ENCODE measurements around the gene LYRM7.
A peak's percentile ranks its signal among the peaks of the same experiment; 100 is the strongest.

Gene LYRM7

GRCh38 chr5:131165119-131165727 is 5.5 kb upstream of the LYRM7 start, which contains the start of gene HINT1:
TSS of gene HINT1 (minus strand) at chr5:131165256. CDS start at chr5:131165205, 51 bp downstream.
- H3K27ac ChIP-seq (ENCODE audit: low read length, poor library complexity, severe bottlenecking) = peak within 1 kb of the TSS; percentile 89
- H2AK5ac ChIP-seq (ENCODE audit: low read length, severe bottlenecking) = no peak within 1 kb of the TSS
- peak within 1 kb of the TSS; percentile 7 for H2AFZ ChIP-seq (ENCODE audit: low read depth, low read length)
- peaks cover 10 to 25% of the 10 kb centered on the region in 2 experiments for H3K36me3 ChIP-seq (ENCODE audit: control insufficient read depth in 1 of 2, insufficient read depth in 2 of 2, low read depth in 1 of 2, low read length in 2 of 2)
- peak; percentile 87 for DNase-seq
- peak within 1 kb of the TSS; percentile 61 for H4K91ac ChIP-seq (ENCODE audit: low read length)
- H3K9ac ChIP-seq (ENCODE audit: low read length) = peak within 1 kb of the TSS; percentile 100
- H2BK12ac ChIP-seq (ENCODE audit: low read length in 2 of 2) = peak within 1 kb of the TSS in 1 of 2 experiments; percentile 50
- H3K4me2 ChIP-seq (ENCODE audit: low read length, poor library complexity, severe bottlenecking) = peak within 1 kb of the TSS; percentile 35
- 1% methylated on average over 32 of the region's 33 CpGs for WGBS
- H3K4ac ChIP-seq (ENCODE audit: low read depth in 1 of 2, low read length in 2 of 2) = peak within 1 kb of the TSS; percentile 82 to 93
- H3K4me3 ChIP-seq (ENCODE audit: insufficient read depth in 1 of 2, low read depth in 1 of 2, low read length in 2 of 2) = peak within 1 kb of the TSS; percentile 86 to 91
- no peak within 1 kb of the TSS for H2BK120ac ChIP-seq (ENCODE audit: low read depth, low read length)
- H3K27me3 ChIP-seq (ENCODE audit: control insufficient read depth in 1 of 2, insufficient read depth in 1 of 2, low read length in 2 of 2) = no peaks in the 10 kb centered on the region
- peak within 1 kb of the TSS; percentile 77 for H4K8ac ChIP-seq (ENCODE audit: low read length)
- H3K4me1 ChIP-seq (ENCODE audit: control insufficient read depth, insufficient read depth, low read depth, low read length) = no peaks in the 10 kb centered on the region
- H3K14ac ChIP-seq (ENCODE audit: low read length in 2 of 2) = peak within 1 kb of the TSS in 1 of 2 experiments; percentile 90
- no peak within 1 kb of the TSS for H2BK5ac ChIP-seq (ENCODE audit: low read depth, low read length, poor library complexity, severe bottlenecking)
- H3K23ac ChIP-seq (ENCODE audit: low read length in 2 of 2) = peak within 1 kb of the TSS in 1 of 2 experiments; percentile 34
- peaks cover 4% of the 10 kb centered on the region for H3K79me1 ChIP-seq (replicated peaks; ENCODE audit: low read length, poor library complexity, severe bottlenecking)
- H3K9me3 ChIP-seq (ENCODE audit: control insufficient read depth, low read length) = no peaks in the 10 kb centered on the region
- H3K18ac ChIP-seq (ENCODE audit: low read depth in 1 of 2, low read length in 2 of 2) = peak within 1 kb of the TSS; percentile 96 to 97
- peak within 1 kb of the TSS; percentile 84 for H2BK15ac ChIP-seq (ENCODE audit: low read depth, poor library complexity, severe bottlenecking)

DNA sequence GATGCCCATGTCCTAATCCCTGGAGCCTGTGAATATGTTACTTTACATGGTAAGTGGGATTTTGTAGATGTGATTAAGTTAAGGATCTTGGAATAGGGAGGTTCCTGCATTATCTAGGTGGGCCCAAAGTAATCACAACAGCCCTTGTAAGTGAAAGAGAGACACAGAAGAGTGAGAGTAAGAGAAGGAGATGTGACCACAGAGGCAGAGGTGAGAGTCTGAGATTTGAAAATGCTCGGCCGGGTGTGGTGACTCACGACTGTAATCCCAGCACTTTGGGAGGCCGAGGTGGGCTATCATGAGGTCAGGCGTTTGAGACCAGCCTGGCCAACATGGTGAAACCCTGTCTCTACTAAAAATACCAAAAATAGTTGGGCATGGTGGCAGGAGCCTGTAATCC is 3.1 kb upstream of the LYRM7 start:
- 84% methylated on average over 5 of the region's 5 CpGs for WGBS
- no peak overlapping the region for H3K27ac ChIP-seq (ENCODE audit: low read length, poor library complexity, severe bottlenecking)

GRCh38 chr5:131169810-131170539 is 769 bp upstream of the LYRM7 start:
- H3K14ac ChIP-seq (ENCODE audit: low read length in 2 of 2) = peak overlapping the region in 1 of 2 experiments; percentile 36
- 32% methylated on average over 12 of the region's 16 CpGs for WGBS

More for the DNA sequence above, 3.1 kb upstream of the LYRM7 start:
- Histone ChIP-seq H2AK5ac (ENCODE audit: low read length, severe bottlenecking) (no peak overlapping the region), H3K4ac (ENCODE audit: low read depth in 1 of 2, low read length in 2 of 2) (no peak overlapping the region), H3K23ac (ENCODE audit: low read length in 2 of 2) (no peak overlapping the region), H4K8ac (ENCODE audit: low read length) (no peak overlapping the region), H3K14ac (ENCODE audit: low read length in 2 of 2) (no peak overlapping the region), H2BK15ac (ENCODE audit: low read depth, poor library complexity, severe bottlenecking) (no peak overlapping the region), H3K27me3 (ENCODE audit: control insufficient read depth in 1 of 2, insufficient read depth in 1 of 2, low read length in 2 of 2) (no peaks in the 10 kb centered on the region), H2BK12ac (ENCODE audit: low read length in 2 of 2) (no peak overlapping the region), H3K4me2 (ENCODE audit: low read length, poor library complexity, severe bottlenecking) (no peak overlapping the region), H3K9ac (ENCODE audit: low read length) (no peak overlapping the region), H2BK5ac (ENCODE audit: low read depth, low read length, poor library complexity, severe bottlenecking) (no peak overlapping the region), H3K9me3 (ENCODE audit: control insufficient read depth, low read length) (no peaks in the 10 kb centered on the region), H3K36me3 (ENCODE audit: control insufficient read depth in 1 of 2, insufficient read depth in 2 of 2, low read depth in 1 of 2, low read length in 2 of 2) (peaks cover 0 to under 1% of the 10 kb centered on the region in 2 experiments), H3K79me1 (replicated peaks; ENCODE audit: low read length, poor library complexity, severe bottlenecking) (peaks cover 10% of the 10 kb centered on the region), H3K18ac (ENCODE audit: low read depth in 1 of 2, low read length in 2 of 2) (no peak overlapping the region), H3K4me3 (ENCODE audit: insufficient read depth in 1 of 2, low read depth in 1 of 2, low read length in 2 of 2) (no peak overlapping the region), H4K91ac (ENCODE audit: low read length) (no peak overlapping the region), H2AFZ (ENCODE audit: low read depth, low read length) (no peak overlapping the region), H3K4me1 (ENCODE audit: control insufficient read depth, insufficient read depth, low read depth, low read length) (peaks cover 3% of the 10 kb centered on the region), H2BK120ac (ENCODE audit: low read depth, low read length) (no peak overlapping the region)
- DNase-seq = no peak

DNA sequence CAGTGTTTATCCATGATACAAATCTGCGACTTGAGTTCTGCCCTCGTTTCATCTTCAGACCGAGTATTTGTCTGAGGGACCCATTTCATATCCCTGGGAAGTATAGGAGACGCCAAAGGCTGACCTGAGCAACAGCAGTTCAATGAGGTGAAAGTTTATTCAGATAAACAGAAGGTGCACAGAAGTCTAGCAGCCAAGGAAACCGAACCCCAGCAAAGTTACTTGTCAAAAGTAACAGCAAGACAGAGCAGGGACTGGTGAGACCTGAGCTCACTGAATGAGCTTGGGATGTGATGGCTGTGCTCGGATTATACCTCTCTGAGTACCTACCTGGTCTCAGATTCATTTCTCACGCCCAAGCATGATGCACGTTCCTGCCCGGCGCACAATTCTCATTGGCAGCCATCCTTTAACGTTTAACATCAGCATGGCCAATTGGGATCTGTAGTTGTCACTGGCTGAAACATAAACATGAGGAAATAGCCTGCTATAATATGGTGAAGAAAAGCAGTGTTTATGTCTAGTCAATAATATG is 599 bp downstream of the LYRM7 start:
- Histone ChIP-seq H3K4me3 (ENCODE audit: insufficient read depth in 1 of 2, low read depth in 1 of 2, low read length in 2 of 2) (peak overlapping the region; percentile 62 to 89), H3K27me3 (ENCODE audit: control insufficient read depth in 1 of 2, insufficient read depth in 1 of 2, low read length in 2 of 2) (no peaks in the 10 kb centered on the region), H2BK15ac (ENCODE audit: low read depth, poor library complexity, severe bottlenecking) (no peak overlapping the region), H3K36me3 (ENCODE audit: control insufficient read depth in 1 of 2, insufficient read depth in 2 of 2, low read depth in 1 of 2, low read length in 2 of 2) (no peaks in the 10 kb centered on the region), H2AFZ (ENCODE audit: low read depth, low read length) (peak overlapping the region; percentile 62), H4K91ac (ENCODE audit: low read length) (no peak overlapping the region), H2BK12ac (ENCODE audit: low read length in 2 of 2) (no peak overlapping the region), H3K18ac (ENCODE audit: low read depth in 1 of 2, low read length in 2 of 2) (no peak overlapping the region), H2BK120ac (ENCODE audit: low read depth, low read length) (no peak overlapping the region), H3K79me1 (replicated peaks; ENCODE audit: low read length, poor library complexity, severe bottlenecking) (peaks cover 19% of the 10 kb centered on the region), H2BK5ac (ENCODE audit: low read depth, low read length, poor library complexity, severe bottlenecking) (no peak overlapping the region), H3K9ac (ENCODE audit: low read length) (peak overlapping the region; percentile 88), H3K23ac (ENCODE audit: low read length in 2 of 2) (no peak overlapping the region), H3K4me2 (ENCODE audit: low read length, poor library complexity, severe bottlenecking) (peak overlapping the region; percentile 92), H3K4me1 (ENCODE audit: control insufficient read depth, insufficient read depth, low read depth, low read length) (peaks cover 3% of the 10 kb centered on the region), H3K4ac (ENCODE audit: low read depth in 1 of 2, low read length in 2 of 2) (no peak overlapping the region), H3K14ac (ENCODE audit: low read length in 2 of 2) (no peak overlapping the region), H4K8ac (ENCODE audit: low read length) (peak overlapping the region; percentile 4), H3K27ac (ENCODE audit: low read length, poor library complexity, severe bottlenecking) (no peak overlapping the region), H3K9me3 (ENCODE audit: control insufficient read depth, low read length) (no peaks in the 10 kb centered on the region), H2AK5ac (ENCODE audit: low read length, severe bottlenecking) (no peak overlapping the region)
- no peak for DNase-seq
- WGBS = 6% methylated on average over 9 of the region's 11 CpGs

More at GRCh38 chr5:131169810-131170539, 769 bp upstream of the LYRM7 start:
- H3K9ac ChIP-seq (ENCODE audit: low read length) = peak overlapping the region; percentile 91
- H2AK5ac ChIP-seq (ENCODE audit: low read length, severe bottlenecking) = peak overlapping the region; percentile 54
- H3K27me3 ChIP-seq (ENCODE audit: control insufficient read depth in 1 of 2, insufficient read depth in 1 of 2, low read length in 2 of 2) = no peaks in the 10 kb centered on the region
- H2BK12ac ChIP-seq (ENCODE audit: low read length in 2 of 2) = no peak overlapping the region
- H3K4me2 ChIP-seq (ENCODE audit: low read length, poor library complexity, severe bottlenecking) = peak overlapping the region; percentile 90
- peaks cover 19% of the 10 kb centered on the region for H3K79me1 ChIP-seq (replicated peaks; ENCODE audit: low read length, poor library complexity, severe bottlenecking)
- no peaks in the 10 kb centered on the region for H3K36me3 ChIP-seq (ENCODE audit: control insufficient read depth in 1 of 2, insufficient read depth in 2 of 2, low read depth in 1 of 2, low read length in 2 of 2)
- no peak for DNase-seq
- H3K9me3 ChIP-seq (ENCODE audit: control insufficient read depth, low read length) = no peaks in the 10 kb centered on the region
- peak overlapping the region in 1 of 2 experiments; percentile 89 for H3K4me3 ChIP-seq (ENCODE audit: insufficient read depth in 1 of 2, low read depth in 1 of 2, low read length in 2 of 2)
- H2BK5ac ChIP-seq (ENCODE audit: low read depth, low read length, poor library complexity, severe bottlenecking) = no peak overlapping the region
- H2AFZ ChIP-seq (ENCODE audit: low read depth, low read length) = no peak overlapping the region
- H2BK15ac ChIP-seq (ENCODE audit: low read depth, poor library complexity, severe bottlenecking) = no peak overlapping the region
- no peak overlapping the region for H4K91ac ChIP-seq (ENCODE audit: low read length)
- peak overlapping the region; percentile 54 for H3K27ac ChIP-seq (ENCODE audit: low read length, poor library complexity, severe bottlenecking)
- peaks cover 3% of the 10 kb centered on the region for H3K4me1 ChIP-seq (ENCODE audit: control insufficient read depth, insufficient read depth, low read depth, low read length)
- no peak overlapping the region for H3K23ac ChIP-seq (ENCODE audit: low read length in 2 of 2)
- peak overlapping the region; percentile 19 for H4K8ac ChIP-seq (ENCODE audit: low read length)
- peak overlapping the region; percentile 34 for H2BK120ac ChIP-seq (ENCODE audit: low read depth, low read length)
- peak overlapping the region in 1 of 2 experiments; percentile 62 for H3K18ac ChIP-seq (ENCODE audit: low read depth in 1 of 2, low read length in 2 of 2)
- H3K4ac ChIP-seq (ENCODE audit: low read depth in 1 of 2, low read length in 2 of 2) = peak overlapping the region; percentile 30 to 51
